ENCODE measurements around the gene GALT.

The GALT gene

DNA sequence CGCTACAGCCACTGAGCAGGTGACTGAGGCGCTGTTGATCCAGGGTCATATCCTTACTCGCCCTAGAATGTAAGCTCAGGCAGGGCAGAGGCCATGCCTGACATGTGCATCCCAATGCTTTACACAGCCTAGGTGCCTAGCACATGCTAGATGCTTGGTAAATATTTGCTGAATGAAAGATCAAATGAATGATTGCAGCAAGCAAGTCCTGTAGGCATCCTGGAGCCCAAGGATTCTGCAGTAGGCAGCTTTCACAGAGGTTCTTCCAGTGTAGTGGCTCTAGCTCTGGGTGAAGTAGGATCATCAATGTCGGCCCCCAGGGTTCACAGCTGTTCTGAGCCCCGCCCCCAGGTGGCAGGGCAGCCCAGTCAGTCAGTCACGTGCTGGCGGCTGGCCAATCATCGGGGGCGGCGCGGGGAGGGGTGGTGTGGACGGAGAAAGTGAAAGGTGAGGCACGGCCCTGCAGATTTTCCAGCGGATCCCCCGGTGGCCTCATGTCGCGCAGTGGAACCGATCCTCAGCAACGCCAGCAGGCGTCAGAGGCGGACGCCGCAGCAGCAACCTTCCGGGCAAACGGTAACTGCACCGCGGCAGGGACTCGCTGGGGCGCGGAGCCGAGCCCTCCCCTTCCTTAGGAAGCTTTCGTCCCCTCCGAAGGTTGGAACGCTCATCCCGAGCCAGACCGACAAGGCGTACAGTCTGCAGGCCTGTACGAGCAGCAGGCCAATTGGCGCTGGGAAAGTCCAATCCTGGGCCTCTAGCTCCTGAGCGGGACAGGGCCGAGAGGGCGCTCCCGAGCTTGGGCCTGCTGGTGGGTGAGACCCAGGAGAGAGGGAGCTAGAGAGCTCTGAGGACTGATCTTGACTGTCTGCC lies at the start of gene GALT:
TSS of gene GALT (plus strand) at position 465 of the 873 bp plus-strand sequence. CDS start at position 495, 30 bp downstream.
- peak; percentile 98 for DNase-seq (ENCODE audit: low read depth)
- TF ChIP-seq MYC (IDR thresholded peaks at IDR 0.05; ENCODE audit: low read depth, low read length) (peak; percentile 68), POLR2A (IDR thresholded peaks at IDR 0.05; ENCODE audit: extremely low read depth, insufficient read length) (peak; percentile 89)
- TF ChIP-seq, protein P1, sequence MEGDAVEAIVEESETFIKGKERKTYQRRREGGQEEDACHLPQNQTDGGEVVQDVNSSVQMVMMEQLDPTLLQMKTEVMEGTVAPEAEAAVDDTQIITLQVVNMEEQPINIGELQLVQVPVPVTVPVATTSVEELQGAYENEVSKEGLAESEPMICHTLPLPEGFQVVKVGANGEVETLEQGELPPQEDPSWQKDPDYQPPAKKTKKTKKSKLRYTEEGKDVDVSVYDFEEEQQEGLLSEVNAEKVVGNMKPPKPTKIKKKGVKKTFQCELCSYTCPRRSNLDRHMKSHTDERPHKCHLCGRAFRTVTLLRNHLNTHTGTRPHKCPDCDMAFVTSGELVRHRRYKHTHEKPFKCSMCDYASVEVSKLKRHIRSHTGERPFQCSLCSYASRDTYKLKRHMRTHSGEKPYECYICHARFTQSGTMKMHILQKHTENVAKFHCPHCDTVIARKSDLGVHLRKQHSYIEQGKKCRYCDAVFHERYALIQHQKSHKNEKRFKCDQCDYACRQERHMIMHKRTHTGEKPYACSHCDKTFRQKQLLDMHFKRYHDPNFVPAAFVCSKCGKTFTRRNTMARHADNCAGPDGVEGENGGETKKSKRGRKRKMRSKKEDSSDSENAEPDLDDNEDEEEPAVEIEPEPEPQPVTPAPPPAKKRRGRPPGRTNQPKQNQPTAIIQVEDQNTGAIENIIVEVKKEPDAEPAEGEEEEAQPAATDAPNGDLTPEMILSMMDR (IDR thresholded peaks at IDR 0.05; ENCODE audit: low read depth, low read length), result peak; percentile 86
- TF ChIP-seq, protein P2, sequence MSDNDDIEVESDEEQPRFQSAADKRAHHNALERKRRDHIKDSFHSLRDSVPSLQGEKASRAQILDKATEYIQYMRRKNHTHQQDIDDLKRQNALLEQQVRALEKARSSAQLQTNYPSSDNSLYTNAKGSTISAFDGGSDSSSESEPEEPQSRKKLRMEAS (IDR thresholded peaks at IDR 0.05; ENCODE audit: low read depth, low read length), result peak; percentile 99

GRCh38 chr9:34599546-34599945 lies 46.9 kb upstream of the GALT start:
- no peak overlapping the region for H3K4me3 ChIP-seq (ENCODE audit: low read depth, low read length)
- TF ChIP-seq POLR2A (IDR thresholded peaks at IDR 0.05; ENCODE audit: extremely low read depth, insufficient read length) (no peak), MYC (IDR thresholded peaks at IDR 0.05; ENCODE audit: low read depth, low read length) (no peak)
- TF ChIP-seq, protein P2 (IDR thresholded peaks at IDR 0.05; ENCODE audit: low read depth, low read length), result no peak
- TF ChIP-seq, protein P1 (IDR thresholded peaks at IDR 0.05; ENCODE audit: low read depth, low read length), result no peak
- DNase-seq (ENCODE audit: low read depth), result no peak

More for the DNA sequence above, at the start of gene GALT:
- peak within 1 kb of the TSS; percentile 92 for H3K4me3 ChIP-seq (ENCODE audit: low read depth, low read length)

DNA sequence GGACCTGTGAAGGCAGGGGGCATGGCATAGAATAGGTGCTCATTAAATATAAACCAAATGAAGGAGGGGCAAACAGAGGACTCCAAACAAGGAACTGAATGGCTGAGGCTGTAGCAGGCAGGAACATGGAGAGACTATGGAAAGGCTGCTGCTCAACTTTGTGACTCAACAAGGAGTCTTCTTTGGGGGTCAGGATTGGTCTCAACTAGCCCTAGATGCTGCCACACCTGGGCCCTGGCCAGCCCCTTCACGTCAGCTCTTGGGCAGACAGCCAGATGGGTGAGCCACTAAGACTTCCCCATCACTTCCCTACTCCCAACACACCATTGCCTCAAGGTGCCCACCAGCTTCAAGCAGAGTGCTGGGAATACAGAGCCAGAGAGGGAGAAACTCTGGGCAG lies 45.6 kb upstream of the GALT start:
- TF ChIP-seq, protein P2 (IDR thresholded peaks at IDR 0.05; ENCODE audit: low read depth, low read length), result no peak
- TF ChIP-seq, protein P1 (IDR thresholded peaks at IDR 0.05; ENCODE audit: low read depth, low read length), result no peak
- TF ChIP-seq POLR2A (IDR thresholded peaks at IDR 0.05; ENCODE audit: extremely low read depth, insufficient read length) (no peak), MYC (IDR thresholded peaks at IDR 0.05; ENCODE audit: low read depth, low read length) (no peak)
- H3K4me3 ChIP-seq (ENCODE audit: low read depth, low read length), result no peak overlapping the region
- no peak for DNase-seq (ENCODE audit: low read depth)

DNA sequence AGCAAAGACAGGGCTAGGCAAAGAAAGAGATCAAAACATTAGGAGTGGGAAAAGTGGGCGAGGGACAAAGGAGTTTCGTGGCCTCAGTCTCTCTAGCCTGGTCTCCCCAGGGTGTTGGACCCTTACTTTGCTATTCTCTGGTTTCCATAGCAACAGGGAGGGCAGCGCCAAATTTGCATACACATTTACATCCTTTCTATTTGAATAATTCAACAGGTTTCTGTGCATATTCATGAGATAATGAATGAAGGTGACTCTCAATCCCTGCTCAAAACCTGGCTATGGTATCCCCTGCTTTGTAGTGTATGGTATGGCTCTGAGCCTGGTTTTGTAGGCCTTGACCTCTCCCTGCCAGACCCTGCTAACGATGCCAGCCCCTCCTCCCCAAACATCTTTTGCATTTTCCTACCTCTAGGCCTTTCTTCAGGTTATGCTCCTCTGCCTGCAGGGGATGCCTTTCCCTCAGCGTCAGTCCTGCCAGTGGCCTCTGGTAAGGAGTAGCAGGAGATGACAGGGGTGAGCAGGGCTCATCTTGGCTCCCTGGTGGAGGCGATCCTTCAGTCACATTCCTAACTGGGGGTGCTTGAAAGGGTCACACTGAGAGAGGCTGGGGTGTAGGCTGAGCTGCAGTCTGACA lies 44.4 kb upstream of the GALT start:
- no peak for DNase-seq (ENCODE audit: low read depth)
- TF ChIP-seq POLR2A (IDR thresholded peaks at IDR 0.05; ENCODE audit: extremely low read depth, insufficient read length) (no peak), MYC (IDR thresholded peaks at IDR 0.05; ENCODE audit: low read depth, low read length) (no peak)
- TF ChIP-seq, protein P1 (IDR thresholded peaks at IDR 0.05; ENCODE audit: low read depth, low read length), result no peak
- TF ChIP-seq, protein P2 (IDR thresholded peaks at IDR 0.05; ENCODE audit: low read depth, low read length), result no peak
- H3K4me3 ChIP-seq (ENCODE audit: low read depth, low read length), result no peak overlapping the region

DNA sequence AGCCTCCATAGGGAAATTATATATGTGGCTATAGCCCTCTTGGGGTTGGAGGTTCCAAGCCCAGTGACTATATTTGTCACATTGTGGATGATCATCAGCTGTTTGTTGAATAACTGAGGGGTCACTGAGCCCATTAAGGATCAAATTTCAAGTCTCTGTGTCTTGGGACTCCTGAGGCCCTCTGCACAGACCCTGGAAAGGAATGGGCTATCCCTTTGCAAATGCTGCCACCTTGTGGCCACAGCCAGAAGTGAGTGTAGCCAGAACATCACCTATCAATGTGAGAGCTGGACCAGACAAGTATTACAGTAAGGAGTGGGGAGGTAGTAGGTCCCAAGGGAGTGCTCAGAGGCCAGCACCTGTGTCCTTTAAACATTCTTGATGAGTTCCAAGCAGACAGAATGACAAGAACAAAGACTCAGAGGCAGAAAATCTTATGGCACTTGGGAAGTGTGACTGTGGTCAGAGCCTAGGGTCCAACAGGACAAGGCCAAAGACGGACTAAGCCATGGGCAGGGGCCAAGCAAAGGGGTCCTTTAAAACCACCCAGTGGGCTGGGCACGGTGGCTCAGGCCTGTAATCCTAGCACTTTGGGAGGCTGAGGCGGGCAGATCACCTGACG lies 42.8 kb upstream of the GALT start:
- no peak for TF ChIP-seq POLR2A (IDR thresholded peaks at IDR 0.05; ENCODE audit: extremely low read depth, insufficient read length)
- no peak for TF ChIP-seq MYC (IDR thresholded peaks at IDR 0.05; ENCODE audit: low read depth, low read length)
- TF ChIP-seq, protein P1 (IDR thresholded peaks at IDR 0.05; ENCODE audit: low read depth, low read length), result peak; percentile 100
- TF ChIP-seq, protein P2 (IDR thresholded peaks at IDR 0.05; ENCODE audit: low read depth, low read length), result no peak
- H3K4me3 ChIP-seq (ENCODE audit: low read depth, low read length), result no peak overlapping the region
- DNase-seq (ENCODE audit: low read depth), result peak; percentile 88
